Endothelial cell (in vitro differentiated cells): ENCODE data around the gene TMEM179. TPM values are rescaled to one million over a fixed set of nuclear protein-coding genes. Genes with fewer than 3 reads are reported as not detected.

ENCODE experiments used
- DNase-seq: peaks from one replicate; pipeline ENCODE4 v3.0.0; 2021; ENCODE audit warnings: low spot score
- H3K27ac Mint-ChIP-seq: one replicate; pipeline ENCODE4 v1.8.0; 2021; ENCODE audit warnings: mixed read lengths, inconsistent platforms; ENCODE audit not compliant: unreplicated experiment
- H3K27me3 Mint-ChIP-seq: one replicate; pipeline ENCODE4 v1.8.0; 2021; ENCODE audit warnings: mild to moderate bottlenecking, moderate library complexity, mixed read lengths, inconsistent platforms; ENCODE audit not compliant: unreplicated experiment
- H3K36me3 Mint-ChIP-seq: one replicate; pipeline ENCODE4 v1.8.0; 2021; ENCODE audit warnings: mild to moderate bottlenecking, low read depth, mixed read lengths, inconsistent platforms; ENCODE audit not compliant: unreplicated experiment
- H3K4me1 Mint-ChIP-seq: one replicate; pipeline ENCODE4 v1.8.0; 2021; ENCODE audit warnings: mild to moderate bottlenecking, mixed read lengths, inconsistent platforms; ENCODE audit not compliant: unreplicated experiment
- H3K4me3 Mint-ChIP-seq: one replicate; pipeline ENCODE4 v1.8.0; 2021; ENCODE audit warnings: mild to moderate bottlenecking, mixed read lengths, inconsistent platforms; ENCODE audit not compliant: unreplicated experiment
- H3K9me3 Mint-ChIP-seq: one replicate; pipeline ENCODE4 v1.8.0; 2021; ENCODE audit warnings: mixed read lengths, inconsistent platforms; ENCODE audit not compliant: unreplicated experiment
- CTCF ChIP-seq: fragments of 200-600 bp; sonication (generic); IDR thresholded peaks from one replicate; pipeline ENCODE4 v1.5.0; 2021; ENCODE audit warnings: antibody characterized with exemption; ENCODE audit not compliant: unreplicated experiment
- total RNA-seq: library from RNA; stranded (reverse); fragmentation: NEBNext Ultra II Directional; extraction: Animal tissue kit (Norgen Biotek cat#: 25700); gene quantifications from one replicate; pipeline ENCODE4 v1.2.1, GENCODE V29; 2021; ENCODE audit not compliant: unreplicated experiment

Gene TMEM179
- total RNA-seq, 1 donor from 2014 or later, result 0.54 TPM

DNA sequence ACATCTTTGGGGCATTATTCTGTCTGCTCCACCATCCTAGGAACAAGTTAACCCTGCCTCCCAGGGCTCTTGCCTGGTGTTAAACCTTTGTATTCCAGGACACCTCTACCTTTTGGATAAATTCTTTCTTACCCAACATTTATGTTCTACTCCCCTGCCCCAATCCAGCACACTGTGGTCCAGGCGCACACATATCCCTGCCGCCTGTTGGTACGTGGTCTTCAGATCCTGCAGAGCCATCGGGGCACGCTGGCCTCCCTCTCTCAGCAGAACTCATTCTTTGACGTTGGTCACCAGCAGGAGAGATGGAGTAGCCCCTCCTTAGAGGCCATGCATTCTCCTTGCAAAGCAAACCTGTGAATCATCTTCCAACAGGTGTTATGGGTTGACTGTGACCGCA lies 5.1 kb upstream of the TMEM179 start:
- H3K27me3 Mint-ChIP-seq, result peaks cover 5% of the 10 kb centered on the region
- H3K9me3 Mint-ChIP-seq, result no peaks in the 10 kb centered on the region

DNA sequence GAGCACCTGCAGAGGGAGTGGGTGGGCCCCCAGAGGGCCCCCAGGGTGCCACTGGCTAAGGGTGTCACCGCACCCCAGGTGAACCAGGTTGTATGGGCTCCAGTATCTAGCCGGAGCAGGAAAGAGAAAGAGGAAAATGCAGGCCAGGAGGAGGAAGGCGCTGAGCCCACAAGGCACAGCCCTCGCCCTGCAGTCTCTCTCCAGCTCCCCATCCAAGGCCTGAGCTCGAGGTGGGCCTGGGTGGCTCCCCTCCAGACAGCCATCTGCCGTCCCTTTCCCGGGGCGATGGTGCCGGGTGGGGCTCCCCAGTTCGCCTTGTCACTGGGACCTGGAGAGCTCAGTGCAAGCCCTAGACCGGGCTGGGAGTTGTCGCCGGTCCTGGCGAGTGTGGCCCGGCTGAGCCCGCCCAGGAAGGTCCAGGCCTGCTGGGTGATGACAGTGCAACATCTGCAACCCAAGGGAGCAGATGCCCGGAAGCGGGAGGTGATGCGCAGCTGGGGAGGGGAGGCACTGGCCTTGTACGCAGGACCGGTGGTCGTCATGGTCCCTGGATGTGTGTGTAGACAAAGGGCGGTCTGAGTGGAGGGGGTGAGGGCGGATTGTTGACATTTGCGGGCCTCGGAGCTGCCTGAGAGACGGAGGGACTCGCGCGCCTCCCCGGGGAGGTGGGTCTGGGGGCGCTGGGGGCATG lies 716 bp downstream of the TMEM179 start:
- H3K4me3 Mint-ChIP-seq, result peak overlapping the region; percentile 51
- no peak for TF ChIP-seq CTCF
- H3K9me3 Mint-ChIP-seq, result no peaks in the 10 kb centered on the region
- H3K4me1 Mint-ChIP-seq, result peaks cover 4% of the 10 kb centered on the region
- H3K27ac Mint-ChIP-seq, result no peak overlapping the region
- no peaks in the 10 kb centered on the region for H3K36me3 Mint-ChIP-seq
- H3K27me3 Mint-ChIP-seq, result peaks cover 9% of the 10 kb centered on the region
- peak; percentile 8 for DNase-seq

More for the DNA sequence above, 5.1 kb upstream of the TMEM179 start:
- H3K4me1 Mint-ChIP-seq, result peaks cover 4% of the 10 kb centered on the region
- no peak for TF ChIP-seq CTCF
- H3K36me3 Mint-ChIP-seq, result no peaks in the 10 kb centered on the region
- no peak overlapping the region for H3K27ac Mint-ChIP-seq
- no peak overlapping the region for H3K4me3 Mint-ChIP-seq
- DNase-seq, result no peak

DNA sequence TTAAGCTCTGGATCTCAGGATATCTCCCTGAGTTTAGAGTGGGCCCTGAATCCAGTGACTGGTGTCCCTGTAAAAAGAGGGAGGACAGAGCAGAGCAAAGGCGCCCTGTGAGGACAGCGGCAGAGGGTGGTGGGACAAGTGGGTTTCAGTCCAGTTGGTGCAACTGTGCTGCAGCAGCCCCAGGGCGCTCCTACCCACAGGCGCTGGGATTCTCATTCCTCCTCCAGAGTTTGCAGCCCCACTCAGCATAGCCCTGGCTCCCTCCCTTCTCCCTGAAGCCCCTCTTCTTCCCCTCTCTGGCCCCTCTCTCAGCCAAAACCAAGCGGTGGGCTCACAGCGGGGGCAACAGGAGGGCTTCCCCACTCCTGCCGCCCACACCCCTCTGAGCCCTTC lies 1.6 kb downstream of the TMEM179 start:
- Mint-ChIP-seq H3K9me3 (no peaks in the 10 kb centered on the region), H3K27me3 (peaks cover 10% of the 10 kb centered on the region), H3K4me1 (peaks cover 4% of the 10 kb centered on the region), H3K36me3 (no peaks in the 10 kb centered on the region), H3K27ac (no peak overlapping the region), H3K4me3 (no peak overlapping the region)
- TF ChIP-seq CTCF, result no peak
- DNase-seq, result no peak

- Mint-ChIP-seq H3K4me1 (peaks cover 4% of the 10 kb centered on the region), H3K36me3 (no peaks in the 10 kb centered on the region), H3K9me3 (no peaks in the 10 kb centered on the region), H3K27me3 (peaks cover 10% of the 10 kb centered on the region), H3K27ac (no peak overlapping the region), H3K4me3 (no peak overlapping the region)
- TF ChIP-seq CTCF, result no peak
- peak; percentile 2 for DNase-seq
Observed at GRCh38 chr14:104602315-104602932, 2.1 kb downstream of the TMEM179 start.

GRCh38 chr14:104601786-104602185 lies 2.8 kb downstream of the TMEM179 start:
- Mint-ChIP-seq H3K27ac (no peak overlapping the region), H3K9me3 (no peaks in the 10 kb centered on the region), H3K27me3 (peaks cover 10% of the 10 kb centered on the region), H3K4me1 (peaks cover 4% of the 10 kb centered on the region), H3K36me3 (no peaks in the 10 kb centered on the region), H3K4me3 (no peak overlapping the region)
- peak; percentile 4 for DNase-seq
- no peak for TF ChIP-seq CTCF
